K562 (cell line): ENCODE measurements around the gene DDX23. TPM values are rescaled to one million over a fixed set of nuclear protein-coding genes. Genes with fewer than 3 reads are reported as not detected.

Experiments
- BMI1 ChIP-seq: fragments of 150-350 bp; IDR thresholded peaks from 2 replicates; pipeline ENCODE4 v1.6.1; 2014; ENCODE audit warnings: low read length
- BRCA1 ChIP-seq, 2 experiments: fragments of 450-650 bp in 1 of 2; sonication (generic) in 1 of 2; formaldehyde crosslinking in 1 of 2; IDR thresholded peaks; 2 replicates each; pipeline versions ENCODE4 v1.5.0 to v1.6.1; 2017 to 2020; ENCODE audit warnings: mild to moderate bottlenecking in 1 of 2, missing genetic modification reagents in 1 of 2
- DDX20 ChIP-seq: fragments of 450-650 bp; IDR thresholded peaks from 2 replicates; pipeline ENCODE4 v1.6.1; 2016; ENCODE audit warnings: missing genetic modification characterization, low read depth, mild to moderate bottlenecking, missing compliant biosample characterization, moderate library complexity
- GABPA ChIP-seq: fragments of 200-800 bp; sonication (Bioruptor generic); conservative IDR thresholded peaks from 2 replicates; pipeline ENCODE4 v1.6.1; 2016; ENCODE audit warnings: low read depth, missing genetic modification characterization, missing compliant biosample characterization
- GATA2 ChIP-seq: sonication (generic); formaldehyde crosslinking; IDR thresholded peaks from 2 replicates; pipeline ENCODE4 v1.4.0; 2020; ENCODE audit warnings: mild to moderate bottlenecking, missing genetic modification reagents
- HMGN3 ChIP-seq: IDR thresholded peaks from 2 replicates; pipeline ENCODE4 v1.6.1; 2011; ENCODE audit warnings: borderline replicate concordance, low read depth, mild to moderate bottlenecking, mixed read lengths, low read length; ENCODE audit not compliant: insufficient read length; ENCODE audit errors: extremely low read depth
- LARP7 ChIP-seq: fragments of 450-650 bp; IDR thresholded peaks from 2 replicates; pipeline ENCODE4 v1.6.1; 2016
- NCOA4 ChIP-seq: fragments of 450-650 bp; IDR thresholded peaks from 2 replicates; pipeline ENCODE4 v1.6.1; 2018; ENCODE audit warnings: mild to moderate bottlenecking; ENCODE audit not compliant: partially characterized antibody
- NFATC3 ChIP-seq: fragments of 450-650 bp; IDR thresholded peaks from 2 replicates; pipeline ENCODE4 v1.6.1; 2017; ENCODE audit warnings: mild to moderate bottlenecking
- NR2C2 ChIP-seq, 2 experiments: fragments of 200-800 bp in 1 of 2; sonication (Bioruptor generic) in 1 of 2; sonication (generic) in 1 of 2; formaldehyde crosslinking in 1 of 2; IDR thresholded peaks; 2 replicates each; pipeline versions ENCODE4 v1.6.1 to v1.8.0; 2016 to 2022; ENCODE audit warnings: mild to moderate bottlenecking in 1 of 2, missing compliant biosample characterization in 1 of 2, missing genetic modification characterization in 1 of 2, missing genetic modification reagents in 1 of 2
- NUFIP1 ChIP-seq: fragments of 450-650 bp; IDR thresholded peaks from 2 replicates; pipeline ENCODE4 v1.6.1; 2018; ENCODE audit not compliant: partially characterized antibody
- POLR2G ChIP-seq: fragments of 200-400 bp; formaldehyde crosslinking; IDR thresholded peaks from 2 replicates; pipeline ENCODE4 v1.6.1; 2017; ENCODE audit warnings: low read depth, mild to moderate bottlenecking, antibody characterized with exemption, low read length, moderate library complexity
- SREBF1 ChIP-seq: fragments of 150-350 bp; IDR thresholded peaks from 2 replicates; pipeline ENCODE4 v1.6.1; 2014; ENCODE audit warnings: antibody characterized with exemption, low read depth, low read length, borderline replicate concordance
- TOE1 ChIP-seq, 2 experiments: fragments of 450-650 bp in 1 of 2; sonication (generic) in 1 of 2; formaldehyde crosslinking in 1 of 2; IDR thresholded peaks; 2 replicates each; pipeline versions ENCODE4 v1.7.1 to v1.8.0; 2016 to 2022; ENCODE audit warnings: borderline replicate concordance in 2 of 2, mild to moderate bottlenecking in 2 of 2, antibody characterized with exemption in 1 of 2, inconsistent platforms in 1 of 2, low read depth in 1 of 2, missing genetic modification reagents in 1 of 2, moderate library complexity in 1 of 2
- ZNF263 ChIP-seq: sonication (generic); formaldehyde crosslinking; IDR thresholded peaks from 2 replicates; pipeline ENCODE4 v1.8.0; 2022; ENCODE audit warnings: mild to moderate bottlenecking, missing genetic modification reagents, borderline replicate concordance
- ZNF785 ChIP-seq: fragments of 250-450 bp; sonication (Bioruptor Pico); IDR thresholded peaks from 2 replicates; pipeline ENCODE4 v1.4.0; 2020; ENCODE audit warnings: mild to moderate bottlenecking
- ZNF830 ChIP-seq: fragments of 250-450 bp; sonication (Bioruptor Pico); IDR thresholded peaks from 2 replicates; pipeline ENCODE4 v1.5.0; 2021; ENCODE audit warnings: mild to moderate bottlenecking
- polyA plus RNA-seq, 8 experiments: library from polyadenylated mRNA; depleted of rRNA in 4 of 8; stranded (reverse) in 5 of 8; unstranded in 3 of 8; fragments of >200 nt; fragmentation: Nextera tagmentation in 2 of 8; fragmentation: Illumina TruSeq in 1 of 8; extraction: Ambion mirVana in 2 of 8; extraction: Trizol in 1 of 8; gene quantifications; 2 replicates each; pipeline versions ENCODE4 v1.2.1 to v1.2.3, GENCODE V29; 2011 to 2014; ENCODE audit warnings: inconsistent platforms in 1 of 8, missing spikeins in 1 of 8
- total RNA-seq, 7 experiments: library from RNA; depleted of rRNA in 6 of 7; stranded (reverse); fragments of >200 nt in 6 of 7; fragmentation: Illumina TruSeq in 2 of 7; extraction: Trizol in 2 of 7; gene quantifications; 2 replicates each; pipeline versions ENCODE4 v1.2.1 to v1.2.3, GENCODE V29; 2011 to 2021; ENCODE audit warnings: low replicate concordance in 1 of 7
- TF ChIP-seq, protein P1 (sequence below): sonication (generic); formaldehyde crosslinking; IDR thresholded peaks from 2 replicates; pipeline ENCODE4 v1.5.0; 2020; ENCODE audit warnings: missing genetic modification reagents
- TF ChIP-seq, protein P2 (sequence below): fragments of 450-650 bp; IDR thresholded peaks from 2 replicates; pipeline ENCODE4 v1.6.1; 2016; ENCODE audit warnings: low read depth

DDX23 gene
- total and polyA plus RNA-seq, 9 of the 15 experiments (the other 6 are each of a cell fraction or from before 2014, with no cell fraction given), result 32.4 to 138 (median 104) TPM

- TF ChIP-seq BRCA1 (IDR thresholded peaks at IDR 0.05) (no peak), BRCA1 (CRISPR knock-in tag; IDR thresholded peaks at IDR 0.05) (no peak), GATA2 (no peak), GABPA (tag) (0 out of 2 replicates have a peak, but pooled peaks have one; percentile 26), NFATC3 (no peak), NR2C2 (CRISPR knock-in tag; IDR thresholded peaks at IDR 0.05) (no peak), NR2C2 (tag; IDR thresholded peaks at IDR 0.05) (no peak), LARP7 (no peak), HMGN3 (no peak), DDX20 (no peak), ZNF830 (CRISPR knock-in tag) (no peak), SREBF1 (no peak), TOE1 (IDR thresholded peaks at IDR 0.05; ENCODE audit: borderline replicate concordance) (no peak), TOE1 (CRISPR knock-in tag; IDR thresholded peaks at IDR 0.05; ENCODE audit: borderline replicate concordance, low read depth) (no peak), BMI1 (no peak), NCOA4 (no peak), POLR2G (no peak), NUFIP1 (no peak), ZNF785 (no peak), ZNF263 (CRISPR knock-in tag) (no peak)
- TF ChIP-seq, protein P1, sequence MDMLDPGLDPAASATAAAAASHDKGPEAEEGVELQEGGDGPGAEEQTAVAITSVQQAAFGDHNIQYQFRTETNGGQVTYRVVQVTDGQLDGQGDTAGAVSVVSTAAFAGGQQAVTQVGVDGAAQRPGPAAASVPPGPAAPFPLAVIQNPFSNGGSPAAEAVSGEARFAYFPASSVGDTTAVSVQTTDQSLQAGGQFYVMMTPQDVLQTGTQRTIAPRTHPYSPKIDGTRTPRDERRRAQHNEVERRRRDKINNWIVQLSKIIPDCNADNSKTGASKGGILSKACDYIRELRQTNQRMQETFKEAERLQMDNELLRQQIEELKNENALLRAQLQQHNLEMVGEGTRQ (CRISPR knock-in tag), result no peak
- TF ChIP-seq, protein P2, sequence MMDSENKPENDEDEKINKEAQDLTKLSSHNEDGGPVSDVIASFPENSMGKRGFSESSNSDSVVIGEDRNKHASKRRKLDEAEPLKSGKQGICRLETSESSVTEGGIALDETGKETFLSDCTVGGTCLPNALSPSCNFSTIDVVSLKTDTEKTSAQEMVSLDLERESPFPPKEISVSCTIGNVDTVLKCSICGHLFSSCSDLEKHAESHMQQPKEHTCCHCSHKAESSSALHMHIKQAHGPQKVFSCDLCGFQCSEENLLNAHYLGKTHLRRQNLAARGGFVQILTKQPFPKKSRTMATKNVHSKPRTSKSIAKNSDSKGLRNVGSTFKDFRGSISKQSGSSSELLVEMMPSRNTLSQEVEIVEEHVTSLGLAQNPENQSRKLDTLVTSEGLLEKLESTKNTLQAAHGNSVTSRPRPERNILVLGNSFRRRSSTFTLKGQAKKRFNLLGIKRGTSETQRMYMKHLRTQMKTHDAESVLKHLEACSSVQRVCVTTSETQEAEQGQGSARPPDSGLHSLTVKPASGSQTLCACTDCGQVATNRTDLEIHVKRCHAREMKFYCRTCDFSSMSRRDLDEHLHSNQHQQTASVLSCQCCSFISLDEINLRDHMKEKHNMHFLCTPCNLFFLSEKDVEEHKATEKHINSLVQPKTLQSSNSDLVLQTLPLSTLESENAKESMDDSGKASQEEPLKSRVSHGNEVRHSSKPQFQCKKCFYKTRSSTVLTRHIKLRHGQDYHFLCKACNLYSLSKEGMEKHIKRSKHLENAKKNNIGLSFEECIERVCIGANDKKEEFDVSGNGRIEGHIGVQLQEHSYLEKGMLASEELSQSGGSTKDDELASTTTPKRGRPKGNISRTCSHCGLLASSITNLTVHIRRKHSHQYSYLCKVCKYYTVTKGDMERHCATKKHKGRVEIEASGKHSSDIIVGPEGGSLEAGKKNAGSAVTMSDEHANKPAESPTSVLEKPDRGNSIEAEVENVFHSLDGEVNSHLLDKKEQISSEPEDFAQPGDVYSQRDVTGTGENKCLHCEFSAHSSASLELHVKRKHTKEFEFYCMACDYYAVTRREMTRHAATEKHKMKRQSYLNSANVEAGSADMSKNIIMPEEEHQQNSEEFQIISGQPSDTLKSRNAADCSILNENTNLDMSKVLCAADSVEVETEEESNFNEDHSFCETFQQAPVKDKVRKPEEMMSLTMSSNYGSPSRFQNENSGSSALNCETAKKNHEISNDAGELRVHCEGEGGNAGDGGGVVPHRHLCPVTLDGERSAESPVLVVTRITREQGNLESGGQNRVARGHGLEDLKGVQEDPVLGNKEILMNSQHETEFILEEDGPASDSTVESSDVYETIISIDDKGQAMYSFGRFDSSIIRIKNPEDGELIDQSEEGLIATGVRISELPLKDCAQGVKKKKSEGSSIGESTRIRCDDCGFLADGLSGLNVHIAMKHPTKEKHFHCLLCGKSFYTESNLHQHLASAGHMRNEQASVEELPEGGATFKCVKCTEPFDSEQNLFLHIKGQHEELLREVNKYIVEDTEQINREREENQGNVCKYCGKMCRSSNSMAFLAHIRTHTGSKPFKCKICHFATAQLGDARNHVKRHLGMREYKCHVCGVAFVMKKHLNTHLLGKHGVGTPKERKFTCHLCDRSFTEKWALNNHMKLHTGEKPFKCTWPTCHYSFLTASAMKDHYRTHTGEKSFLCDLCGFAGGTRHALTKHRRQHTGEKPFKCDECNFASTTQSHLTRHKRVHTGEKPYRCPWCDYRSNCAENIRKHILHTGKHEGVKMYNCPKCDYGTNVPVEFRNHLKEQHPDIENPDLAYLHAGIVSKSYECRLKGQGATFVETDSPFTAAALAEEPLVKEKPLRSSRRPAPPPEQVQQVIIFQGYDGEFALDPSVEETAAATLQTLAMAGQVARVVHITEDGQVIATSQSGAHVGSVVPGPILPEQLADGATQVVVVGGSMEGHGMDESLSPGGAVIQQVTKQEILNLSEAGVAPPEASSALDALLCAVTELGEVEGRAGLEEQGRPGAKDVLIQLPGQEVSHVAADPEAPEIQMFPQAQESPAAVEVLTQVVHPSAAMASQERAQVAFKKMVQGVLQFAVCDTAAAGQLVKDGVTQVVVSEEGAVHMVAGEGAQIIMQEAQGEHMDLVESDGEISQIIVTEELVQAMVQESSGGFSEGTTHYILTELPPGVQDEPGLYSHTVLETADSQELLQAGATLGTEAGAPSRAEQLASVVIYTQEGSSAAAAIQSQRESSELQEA, result no peak
Measured at GRCh38 chr12:48779869-48780268, 72.1 kb downstream of the DDX23 start (continued).
